HAP-1 (cell line): ENCODE data around the gene ANKRD40.

Experiments
- DNase-seq, 2 experiments: peaks; one replicate each; pipeline ENCODE4 v3.0.0-alpha.2; 2016 to 2020; ENCODE audit warnings: low spot score in 2 of 2
- H3K27me3 ChIP-seq: fragments of 250-450 bp; sonication (Bioruptor Pico); 2 replicates; pipeline ENCODE4 v1.5.1; 2020; ENCODE audit warnings: low read depth, mild to moderate bottlenecking, moderate library complexity
- H3K36me3 ChIP-seq: fragments of 250-450 bp; sonication (Bioruptor Pico); replicated peaks from 2 replicates; pipeline ENCODE4 v1.5.1; 2020; ENCODE audit warnings: mild to moderate bottlenecking
- H3K4me1 ChIP-seq: fragments of 250-450 bp; sonication (Bioruptor Pico); 2 replicates; pipeline ENCODE4 v1.5.1; 2020; ENCODE audit warnings: mild to moderate bottlenecking
- H3K4me3 ChIP-seq: fragments of 250-450 bp; sonication (Bioruptor Pico); 2 replicates; pipeline ENCODE4 v1.5.1; 2020; ENCODE audit warnings: mild to moderate bottlenecking, moderate library complexity
- H3K9me3 ChIP-seq: fragments of 250-450 bp; sonication (Bioruptor Pico); 2 replicates; pipeline ENCODE4 v1.5.1; 2020; ENCODE audit warnings: mild to moderate bottlenecking, moderate library complexity
- in situ Hi-C: fragments of 300-500 bp; cut with MboI; formaldehyde crosslinking; loops from 3 replicates; pipeline ENCODE4 v1.14.3; 2020; ENCODE audit warnings: low sequenced_read_pairs, inconsistent platforms, mixed read lengths

ANKRD40 gene

DNA sequence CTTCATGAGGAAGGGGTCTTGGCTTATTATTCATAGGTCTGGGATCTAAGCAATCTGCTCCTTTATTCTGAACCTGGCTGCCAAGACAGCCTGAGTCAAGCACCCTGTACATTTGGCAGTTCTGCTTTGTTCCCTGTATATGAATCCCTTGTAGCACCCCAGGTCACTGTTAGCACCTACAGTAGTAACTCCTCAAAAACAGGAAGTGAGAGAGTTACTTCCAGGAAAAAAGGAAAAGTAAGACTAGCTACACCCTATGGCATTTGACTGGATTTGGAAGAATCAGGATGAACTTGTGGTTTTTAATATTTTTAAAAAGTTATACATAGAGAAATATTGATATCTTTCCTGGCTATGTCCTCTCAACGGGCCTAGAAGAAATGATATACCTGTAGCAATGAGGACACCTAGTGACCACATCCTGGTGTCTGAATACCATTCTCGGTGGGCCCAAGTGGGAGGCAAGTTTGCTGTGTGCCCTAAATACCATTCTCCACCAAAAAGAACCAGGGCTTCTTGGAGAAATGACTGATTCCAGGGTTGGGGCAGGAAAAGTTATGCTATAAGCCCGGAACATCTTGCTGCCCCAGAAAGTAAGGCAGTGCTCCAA lies 9.9 kb downstream of the ANKRD40 start:
- Histone ChIP-seq H3K36me3 (peaks cover 83% of the 10 kb centered on the region), H3K4me3 (no peak overlapping the region), H3K9me3 (no peaks in the 10 kb centered on the region), H3K4me1 (no peaks in the 10 kb centered on the region), H3K27me3 (no peaks in the 10 kb centered on the region)
- no peak for DNase-seq
- in situ Hi-C loops: loop anchor here (5.0 kb wide), 1 partner anchor 150 kb away; the partner anchor contains the start of gene SPATA20

- H3K27me3 ChIP-seq: no peaks in the 10 kb centered on the region
- H3K9me3 ChIP-seq: no peaks in the 10 kb centered on the region
- DNase-seq: no peak
- in situ Hi-C loops: loop anchor here (5.0 kb wide), 1 partner anchor 150 kb away; the partner anchor contains the start of gene SPATA20
- H3K36me3 ChIP-seq: peaks cover 86% of the 10 kb centered on the region
- H3K4me1 ChIP-seq: no peaks in the 10 kb centered on the region
- H3K4me3 ChIP-seq: no peak overlapping the region
Measured at GRCh38 chr17:50697062-50697461, 10.7 kb downstream of the ANKRD40 start.

GRCh38 chr17:50696365-50696879 lies 11.3 kb downstream of the ANKRD40 start:
- DNase-seq: no peak
- in situ Hi-C loops: loop anchor here (5.0 kb wide), 1 partner anchor 149 kb away; the partner anchor contains the start of gene SPATA20
- Histone ChIP-seq H3K36me3 (peaks cover 82% of the 10 kb centered on the region), H3K9me3 (no peaks in the 10 kb centered on the region), H3K4me3 (no peak overlapping the region), H3K4me1 (no peaks in the 10 kb centered on the region), H3K27me3 (no peaks in the 10 kb centered on the region)

- no peaks in the 10 kb centered on the region for H3K4me1 ChIP-seq
- peaks cover 55% of the 10 kb centered on the region for H3K36me3 ChIP-seq
- no peaks in the 10 kb centered on the region for H3K9me3 ChIP-seq
- H3K27me3 ChIP-seq: no peaks in the 10 kb centered on the region
- in situ Hi-C loops: no loop called here
- no peak overlapping the region for H3K4me3 ChIP-seq
- DNase-seq: no peak
Measured at GRCh38 chr17:50693036-50693682, 14.6 kb downstream of the ANKRD40 start.

- H3K9me3 ChIP-seq: no peaks in the 10 kb centered on the region
- H3K27me3 ChIP-seq: no peaks in the 10 kb centered on the region
- H3K4me3 ChIP-seq: no peak overlapping the region
- in situ Hi-C loops: no loop called here
- DNase-seq: no peak
- no peaks in the 10 kb centered on the region for H3K4me1 ChIP-seq
- H3K36me3 ChIP-seq: peaks cover 49% of the 10 kb centered on the region
Measured at GRCh38 chr17:50692448-50693035, 15.2 kb downstream of the ANKRD40 start.

- no peaks in the 10 kb centered on the region for H3K4me1 ChIP-seq
- no peak overlapping the region for H3K4me3 ChIP-seq
Measured at GRCh38 chr17:50691550-50692447, 15.9 kb downstream of the ANKRD40 start.

GRCh38 chr17:50690887-50691549 lies 16.7 kb downstream of the ANKRD40 start:
- Histone ChIP-seq H3K36me3 (peaks cover 34% of the 10 kb centered on the region), H3K9me3 (no peaks in the 10 kb centered on the region), H3K27me3 (no peaks in the 10 kb centered on the region), H3K4me3 (no peak overlapping the region), H3K4me1 (no peaks in the 10 kb centered on the region)
- in situ Hi-C loops: no loop called here
- DNase-seq: no peak

More at GRCh38 chr17:50691550-50692447, 15.9 kb downstream of the ANKRD40 start:
- no peak for DNase-seq
- H3K36me3 ChIP-seq: peaks cover 42% of the 10 kb centered on the region
- no peaks in the 10 kb centered on the region for H3K9me3 ChIP-seq
- no peaks in the 10 kb centered on the region for H3K27me3 ChIP-seq
- in situ Hi-C loops: no loop called here

- no peak for DNase-seq
- peaks cover 26% of the 10 kb centered on the region for H3K36me3 ChIP-seq
- H3K27me3 ChIP-seq: no peaks in the 10 kb centered on the region
- H3K4me3 ChIP-seq: no peak overlapping the region
- H3K4me1 ChIP-seq: no peaks in the 10 kb centered on the region
- no peaks in the 10 kb centered on the region for H3K9me3 ChIP-seq
- in situ Hi-C loops: no loop called here
Measured at GRCh38 chr17:50689956-50690886, 17.5 kb downstream of the ANKRD40 start.

GRCh38 chr17:50689251-50689650 lies 18.5 kb downstream of the ANKRD40 start:
- DNase-seq: no peak
- H3K4me3 ChIP-seq: no peak overlapping the region
- H3K9me3 ChIP-seq: no peaks in the 10 kb centered on the region
- H3K27me3 ChIP-seq: no peaks in the 10 kb centered on the region
- in situ Hi-C loops: no loop called here
- H3K4me1 ChIP-seq: no peaks in the 10 kb centered on the region
- peaks cover 16% of the 10 kb centered on the region for H3K36me3 ChIP-seq

DNA sequence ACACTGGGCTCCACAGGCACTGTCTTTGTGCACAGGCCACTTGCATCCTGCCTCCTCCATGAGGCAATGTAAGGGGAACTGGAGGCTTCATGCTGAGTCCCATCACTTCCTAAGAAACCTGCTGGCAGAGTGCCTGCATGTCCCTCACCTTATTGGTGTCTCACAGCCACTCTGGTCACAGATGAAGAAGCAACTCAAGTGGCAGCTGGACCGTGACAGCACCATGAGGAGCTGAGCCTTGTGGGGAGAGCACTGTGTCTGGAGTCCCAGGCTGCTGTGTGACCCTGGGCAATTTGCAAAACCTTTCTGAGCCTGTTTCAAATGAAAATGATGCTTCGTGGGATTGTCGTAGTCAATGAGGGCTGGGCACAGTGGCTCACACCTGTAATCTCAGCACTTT lies 19.5 kb downstream of the ANKRD40 start:
- Histone ChIP-seq H3K27me3 (no peaks in the 10 kb centered on the region), H3K4me3 (no peak overlapping the region), H3K36me3 (peaks cover 9% of the 10 kb centered on the region), H3K4me1 (no peaks in the 10 kb centered on the region), H3K9me3 (no peaks in the 10 kb centered on the region)
- DNase-seq: no peak
- in situ Hi-C loops: no loop called here

- Histone ChIP-seq H3K27me3 (no peaks in the 10 kb centered on the region), H3K9me3 (no peaks in the 10 kb centered on the region), H3K4me3 (no peak overlapping the region), H3K4me1 (no peaks in the 10 kb centered on the region), H3K36me3 (peaks cover under 1% of the 10 kb centered on the region)
- no peak for DNase-seq
- in situ Hi-C loops: no loop called here
Measured at GRCh38 chr17:50687200-50688066, 20.3 kb downstream of the ANKRD40 start.
